HepG2 (cell line): ENCODE measurements around the gene ANKRD10. TPM values are rescaled to one million over a fixed set of nuclear protein-coding genes. Genes with fewer than 3 reads are reported as not detected.

Experiments used
- AKAP8 ChIP-seq: sonication (generic); formaldehyde crosslinking; IDR thresholded peaks from 2 replicates; pipeline ENCODE4 v1.5.1; 2020; ENCODE audit warnings: mild to moderate bottlenecking, missing genetic modification reagents
- BCL3 ChIP-seq: sonication (generic); formaldehyde crosslinking; IDR thresholded peaks from 2 replicates; pipeline ENCODE4 v1.5.1; 2020; ENCODE audit warnings: mild to moderate bottlenecking, missing genetic modification reagents, moderate library complexity
- CBX2 ChIP-seq, 2 experiments: fragments of 200-600 bp in 1 of 2; sonication (generic); formaldehyde crosslinking in 1 of 2; IDR thresholded peaks; 2 replicates each; pipeline versions ENCODE4 v1.7.0 to v1.8.1; 2018 to 2022; ENCODE audit warnings: low read depth in 2 of 2, low read length in 1 of 2, mild to moderate bottlenecking in 1 of 2, missing genetic modification reagents in 1 of 2
- DBP ChIP-seq: sonication (generic); formaldehyde crosslinking; IDR thresholded peaks from 2 replicates; pipeline ENCODE4 v1.4.0; 2020; ENCODE audit warnings: missing genetic modification reagents; ENCODE audit errors: not compliant biosample characterization
- DNMT1 ChIP-seq: sonication (generic); formaldehyde crosslinking; IDR thresholded peaks from 2 replicates; pipeline ENCODE4 v1.5.1; 2020; ENCODE audit warnings: mild to moderate bottlenecking, missing genetic modification reagents
- FOXO4 ChIP-seq: sonication (generic); formaldehyde crosslinking; conservative IDR thresholded peaks from 2 replicates; pipeline ENCODE4 v1.8.1; 2023; ENCODE audit warnings: missing genetic modification reagents
- JDP2 ChIP-seq: sonication (generic); formaldehyde crosslinking; IDR thresholded peaks from 2 replicates; pipeline ENCODE4 v1.8.1; 2022; ENCODE audit warnings: missing genetic modification reagents, borderline replicate concordance
- KDM1A ChIP-seq: IDR thresholded peaks from 2 replicates; pipeline ENCODE4 v1.6.1; 2016; ENCODE audit warnings: missing compliant biosample characterization
- KDM6A ChIP-seq: IDR thresholded peaks from 2 replicates; pipeline ENCODE4 v1.6.1; 2016; ENCODE audit warnings: low read depth
- NFE2 ChIP-seq: sonication (generic); formaldehyde crosslinking; IDR thresholded peaks from 2 replicates; pipeline ENCODE4 v1.4.0; 2020; ENCODE audit warnings: missing genetic modification reagents
- POLR2G ChIP-seq: fragments of 200-400 bp; formaldehyde crosslinking; IDR thresholded peaks from 2 replicates; pipeline ENCODE4 v1.6.1; 2018; ENCODE audit warnings: mild to moderate bottlenecking, low read depth, low read length, moderate library complexity
- XBP1 ChIP-seq: sonication (generic); formaldehyde crosslinking; IDR thresholded peaks from 2 replicates; pipeline ENCODE4 v1.5.0; 2020; ENCODE audit warnings: missing genetic modification reagents
- ZFP82 ChIP-seq: sonication (generic); formaldehyde crosslinking; IDR thresholded peaks from 2 replicates; pipeline ENCODE4 v1.5.1; 2020; ENCODE audit warnings: mild to moderate bottlenecking, missing genetic modification reagents, borderline replicate concordance
- ZNF138 ChIP-seq: sonication (generic); formaldehyde crosslinking; IDR thresholded peaks from 2 replicates; pipeline ENCODE4 v1.5.0; 2020; ENCODE audit warnings: mild to moderate bottlenecking, low read depth, missing genetic modification reagents
- ZNF232 ChIP-seq: sonication (generic); formaldehyde crosslinking; IDR thresholded peaks from 2 replicates; pipeline ENCODE4 v1.4.0; 2020; ENCODE audit warnings: missing genetic modification reagents, borderline replicate concordance
- ZNF33B ChIP-seq: sonication (generic); formaldehyde crosslinking; IDR thresholded peaks from 2 replicates; pipeline ENCODE4 v1.5.1; 2020; ENCODE audit warnings: mild to moderate bottlenecking, missing genetic modification reagents
- ZNF737 ChIP-seq: sonication (generic); formaldehyde crosslinking; IDR thresholded peaks from 2 replicates; pipeline ENCODE4 v1.5.0; 2020; ENCODE audit warnings: missing genetic modification reagents, mild to moderate bottlenecking, borderline replicate concordance
- polyA plus RNA-seq, 8 experiments: library from polyadenylated mRNA; depleted of rRNA in 3 of 8; stranded (reverse) in 7 of 8; unstranded in 1 of 8; fragments of >200 nt; fragmentation: Illumina TruSeq in 4 of 8; extraction: Trizol in 4 of 8; gene quantifications; 2 replicates each; pipeline versions ENCODE4 v1.2.1 to v1.2.3, GENCODE V29; 2011 to 2016; ENCODE audit warnings: low read depth in 4 of 8, missing spikeins in 1 of 8, mixed read lengths in 1 of 8; ENCODE audit not compliant: insufficient read depth in 1 of 8
- total RNA-seq, 5 experiments: library from RNA; depleted of rRNA; stranded (reverse); fragments of >200 nt; fragmentation: Illumina TruSeq; extraction: Trizol; gene quantifications; 2 replicates each; pipeline ENCODE4 v1.2.3, GENCODE V29; 2016; ENCODE audit warnings: low read depth in 1 of 5
- TF ChIP-seq, protein P1 (sequence below): sonication (generic); formaldehyde crosslinking; IDR thresholded peaks from 2 replicates; pipeline ENCODE4 v1.5.1; 2020; ENCODE audit warnings: mild to moderate bottlenecking, missing genetic modification reagents, moderate library complexity
- TF ChIP-seq, protein P2 (sequence below): sonication (generic); formaldehyde crosslinking; IDR thresholded peaks from 2 replicates; pipeline ENCODE4 v1.5.0; 2020; ENCODE audit warnings: mild to moderate bottlenecking, missing genetic modification reagents

The ANKRD10 gene
- total and polyA plus RNA-seq, 2 of the 13 experiments (the other 11 are each of a cell fraction or from before 2014, with no cell fraction given), result 108 to 115 TPM

DNA sequence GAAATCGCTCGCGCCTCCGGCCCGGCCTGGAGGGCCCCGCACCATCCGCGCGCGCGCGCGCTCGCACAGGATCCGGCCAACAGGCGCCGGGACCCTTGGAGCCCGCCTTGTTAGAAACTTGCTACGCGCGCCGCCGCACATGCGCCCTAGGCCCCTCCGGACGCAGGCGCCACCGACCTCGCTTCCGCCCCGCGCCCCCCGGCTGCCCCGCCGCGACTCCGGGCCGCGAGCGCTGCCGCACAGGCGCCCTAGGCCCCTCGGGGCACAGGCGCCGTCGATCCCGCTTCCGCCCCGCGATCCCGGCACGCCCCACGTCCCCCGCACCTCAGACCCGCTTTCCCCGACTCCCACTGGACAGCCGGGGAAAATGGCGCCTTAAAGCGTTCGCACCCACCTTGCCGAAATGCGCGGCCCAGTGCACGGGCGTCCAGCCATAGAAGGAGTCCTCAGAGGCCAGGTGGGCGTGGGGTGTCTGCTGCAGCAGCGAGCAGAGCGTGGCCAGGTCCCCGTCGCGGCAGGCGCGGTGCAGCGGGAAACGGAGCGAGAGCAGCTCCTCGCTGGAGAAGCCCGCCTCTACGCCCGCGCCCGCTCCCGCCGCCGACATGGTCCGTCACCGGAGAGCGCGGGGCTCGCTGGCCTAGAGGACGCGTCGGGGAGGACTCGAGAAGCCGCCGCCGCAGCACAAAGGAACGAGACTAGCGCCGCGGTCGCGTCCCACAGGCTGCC is 375 bp downstream of the ANKRD10 start (continued):
- peak; percentile 53 for TF ChIP-seq DBP
- TF ChIP-seq POLR2G, result peak; percentile 81
- no peak for TF ChIP-seq XBP1 (CRISPR knock-in tag)
- no peak for TF ChIP-seq KDM6A (CRISPR knock-in tag)
- TF ChIP-seq ZNF737 (CRISPR knock-in tag), result peak; percentile 30; the same call in 1 of the 2 replicates
- peak; percentile 47; the same call in 1 of the 2 replicates for TF ChIP-seq JDP2
- no peak for TF ChIP-seq CBX2 (IDR thresholded peaks at IDR 0.05; ENCODE audit: low read depth, low read length)
- TF ChIP-seq CBX2 (CRISPR knock-in tag; IDR thresholded peaks at IDR 0.05; ENCODE audit: low read depth), result no peak
- no peak for TF ChIP-seq NFE2 (CRISPR knock-in tag)
- no peak for TF ChIP-seq KDM1A (CRISPR knock-in tag)
- TF ChIP-seq ZFP82 (CRISPR knock-in tag), result peak; percentile 83; the same call in 1 of the 2 replicates
- TF ChIP-seq, protein P1, sequence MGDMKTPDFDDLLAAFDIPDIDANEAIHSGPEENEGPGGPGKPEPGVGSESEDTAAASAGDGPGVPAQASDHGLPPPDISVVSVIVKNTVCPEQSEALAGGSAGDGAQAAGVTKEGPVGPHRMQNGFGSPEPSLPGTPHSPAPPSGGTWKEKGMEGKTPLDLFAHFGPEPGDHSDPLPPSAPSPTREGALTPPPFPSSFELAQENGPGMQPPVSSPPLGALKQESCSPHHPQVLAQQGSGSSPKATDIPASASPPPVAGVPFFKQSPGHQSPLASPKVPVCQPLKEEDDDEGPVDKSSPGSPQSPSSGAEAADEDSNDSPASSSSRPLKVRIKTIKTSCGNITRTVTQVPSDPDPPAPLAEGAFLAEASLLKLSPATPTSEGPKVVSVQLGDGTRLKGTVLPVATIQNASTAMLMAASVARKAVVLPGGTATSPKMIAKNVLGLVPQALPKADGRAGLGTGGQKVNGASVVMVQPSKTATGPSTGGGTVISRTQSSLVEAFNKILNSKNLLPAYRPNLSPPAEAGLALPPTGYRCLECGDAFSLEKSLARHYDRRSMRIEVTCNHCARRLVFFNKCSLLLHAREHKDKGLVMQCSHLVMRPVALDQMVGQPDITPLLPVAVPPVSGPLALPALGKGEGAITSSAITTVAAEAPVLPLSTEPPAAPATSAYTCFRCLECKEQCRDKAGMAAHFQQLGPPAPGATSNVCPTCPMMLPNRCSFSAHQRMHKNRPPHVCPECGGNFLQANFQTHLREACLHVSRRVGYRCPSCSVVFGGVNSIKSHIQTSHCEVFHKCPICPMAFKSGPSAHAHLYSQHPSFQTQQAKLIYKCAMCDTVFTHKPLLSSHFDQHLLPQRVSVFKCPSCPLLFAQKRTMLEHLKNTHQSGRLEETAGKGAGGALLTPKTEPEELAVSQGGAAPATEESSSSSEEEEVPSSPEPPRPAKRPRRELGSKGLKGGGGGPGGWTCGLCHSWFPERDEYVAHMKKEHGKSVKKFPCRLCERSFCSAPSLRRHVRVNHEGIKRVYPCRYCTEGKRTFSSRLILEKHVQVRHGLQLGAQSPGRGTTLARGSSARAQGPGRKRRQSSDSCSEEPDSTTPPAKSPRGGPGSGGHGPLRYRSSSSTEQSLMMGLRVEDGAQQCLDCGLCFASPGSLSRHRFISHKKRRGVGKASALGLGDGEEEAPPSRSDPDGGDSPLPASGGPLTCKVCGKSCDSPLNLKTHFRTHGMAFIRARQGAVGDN (CRISPR knock-in tag), result peak; percentile 84
- TF ChIP-seq ZNF232, result peak; percentile 71; the same call in 1 of the 2 replicates
- no peak; the same call in 1 of the 2 replicates for TF ChIP-seq BCL3 (CRISPR knock-in tag)
- no peak for TF ChIP-seq FOXO4
- TF ChIP-seq ZNF33B (CRISPR knock-in tag), result no peak
- TF ChIP-seq, protein P2, sequence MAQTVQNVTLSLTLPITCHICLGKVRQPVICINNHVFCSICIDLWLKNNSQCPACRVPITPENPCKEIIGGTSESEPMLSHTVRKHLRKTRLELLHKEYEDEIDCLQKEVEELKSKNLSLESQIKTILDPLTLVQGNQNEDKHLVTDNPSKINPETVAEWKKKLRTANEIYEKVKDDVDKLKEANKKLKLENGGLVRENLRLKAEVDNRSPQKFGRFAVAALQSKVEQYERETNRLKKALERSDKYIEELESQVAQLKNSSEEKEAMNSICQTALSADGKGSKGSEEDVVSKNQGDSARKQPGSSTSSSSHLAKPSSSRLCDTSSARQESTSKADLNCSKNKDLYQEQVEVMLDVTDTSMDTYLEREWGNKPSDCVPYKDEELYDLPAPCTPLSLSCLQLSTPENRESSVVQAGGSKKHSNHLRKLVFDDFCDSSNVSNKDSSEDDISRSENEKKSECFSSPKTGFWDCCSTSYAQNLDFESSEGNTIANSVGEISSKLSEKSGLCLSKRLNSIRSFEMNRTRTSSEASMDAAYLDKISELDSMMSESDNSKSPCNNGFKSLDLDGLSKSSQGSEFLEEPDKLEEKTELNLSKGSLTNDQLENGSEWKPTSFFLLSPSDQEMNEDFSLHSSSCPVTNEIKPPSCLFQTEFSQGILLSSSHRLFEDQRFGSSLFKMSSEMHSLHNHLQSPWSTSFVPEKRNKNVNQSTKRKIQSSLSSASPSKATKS, result no peak; the same call in 1 of the 2 replicates
- 0 out of 2 replicates have a peak, but pooled peaks have one; percentile 77 for TF ChIP-seq DNMT1 (CRISPR knock-in tag)
- TF ChIP-seq AKAP8 (CRISPR knock-in tag), result no peak
- peak; percentile 51; the same call in 1 of the 2 replicates for TF ChIP-seq ZNF138 (CRISPR knock-in tag)
